ENCODE results near the gene ABHD14A. TPM values are rescaled to one million over a fixed set of nuclear protein-coding genes. Genes with fewer than 3 reads are reported as not detected.

The ABHD14A gene
- total RNA-seq, 1 experiment from 2014 or later: 3.7 TPM

DNA sequence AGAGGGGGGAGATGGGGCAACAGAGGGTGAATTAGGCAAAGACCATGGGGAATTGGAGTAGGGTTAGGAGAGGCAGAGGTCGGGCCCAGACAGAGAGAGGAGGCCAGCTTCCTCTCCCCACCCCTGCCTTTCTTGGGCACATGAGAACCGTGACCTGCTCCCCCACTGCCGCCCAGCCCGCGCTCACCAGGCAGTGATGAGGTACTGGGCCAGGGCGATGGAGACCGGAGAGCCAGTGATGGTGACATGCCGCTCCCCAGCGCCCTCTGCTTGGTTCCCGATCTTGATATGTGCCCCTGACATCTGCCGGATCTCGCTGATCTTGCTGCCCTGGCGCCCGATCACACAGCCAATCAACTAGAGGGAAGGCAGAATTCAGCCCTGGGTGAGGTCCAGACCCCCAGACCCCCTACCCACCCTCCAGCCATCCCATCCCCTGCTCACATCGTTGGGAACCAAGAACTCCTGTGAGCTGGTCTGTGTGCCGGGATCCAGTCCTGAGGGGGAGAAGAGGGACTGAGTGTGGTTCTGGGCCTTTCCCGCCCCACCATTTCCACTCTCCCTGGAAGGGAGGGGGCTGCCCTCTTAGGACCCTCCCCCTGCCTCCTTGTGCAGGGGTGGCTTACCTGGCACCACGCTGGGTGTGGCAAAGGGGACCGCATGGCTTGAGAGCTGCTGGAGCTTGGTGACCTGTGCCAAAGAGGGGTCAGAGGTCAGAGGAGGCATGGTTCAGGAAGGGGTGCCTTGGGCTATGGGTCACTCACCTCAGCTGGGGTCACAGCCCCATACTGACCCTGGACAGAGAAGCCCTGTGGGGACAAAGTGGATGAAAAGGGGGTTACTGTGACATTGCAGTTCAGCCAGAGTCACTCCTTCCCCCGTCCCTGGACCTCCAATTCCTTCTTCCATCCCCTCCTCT, 16.0 kb upstream of the ABHD14A start:
- BruUV-seq (replicated peaks): no TSS peak
- intact Hi-C loops (cut with micrococcal nuclease; ENCODE audit: unreplicated experiment): no loop called here
- no peaks in the 10 kb centered on the region for H3K27me3 ChIP-seq (replicated peaks; ENCODE audit: insufficient read depth, low read depth, low read length, poor library complexity)
- H3K9me3 ChIP-seq (ENCODE audit: low read depth, low read length, poor library complexity, severe bottlenecking): no peaks in the 10 kb centered on the region
- no peak overlapping the region for H3K4me3 ChIP-seq (ENCODE audit: low read depth, low read length, poor library complexity, severe bottlenecking)
- POLR2A ChIA-PET (ENCODE audit: low non-redundant PET): no interaction called here
- H3K4me1 ChIP-seq (ENCODE audit: insufficient read depth, low read length, poor library complexity, severe bottlenecking): no peaks in the 10 kb centered on the region
- CTCF ChIA-PET: no interaction called here
- TF ChIP-seq EZH2 (IDR thresholded peaks at IDR 0.05; ENCODE audit: borderline replicate concordance, low read depth, low read length, poor library complexity, severe bottlenecking): no peak
- TF ChIP-seq, protein P1, sequence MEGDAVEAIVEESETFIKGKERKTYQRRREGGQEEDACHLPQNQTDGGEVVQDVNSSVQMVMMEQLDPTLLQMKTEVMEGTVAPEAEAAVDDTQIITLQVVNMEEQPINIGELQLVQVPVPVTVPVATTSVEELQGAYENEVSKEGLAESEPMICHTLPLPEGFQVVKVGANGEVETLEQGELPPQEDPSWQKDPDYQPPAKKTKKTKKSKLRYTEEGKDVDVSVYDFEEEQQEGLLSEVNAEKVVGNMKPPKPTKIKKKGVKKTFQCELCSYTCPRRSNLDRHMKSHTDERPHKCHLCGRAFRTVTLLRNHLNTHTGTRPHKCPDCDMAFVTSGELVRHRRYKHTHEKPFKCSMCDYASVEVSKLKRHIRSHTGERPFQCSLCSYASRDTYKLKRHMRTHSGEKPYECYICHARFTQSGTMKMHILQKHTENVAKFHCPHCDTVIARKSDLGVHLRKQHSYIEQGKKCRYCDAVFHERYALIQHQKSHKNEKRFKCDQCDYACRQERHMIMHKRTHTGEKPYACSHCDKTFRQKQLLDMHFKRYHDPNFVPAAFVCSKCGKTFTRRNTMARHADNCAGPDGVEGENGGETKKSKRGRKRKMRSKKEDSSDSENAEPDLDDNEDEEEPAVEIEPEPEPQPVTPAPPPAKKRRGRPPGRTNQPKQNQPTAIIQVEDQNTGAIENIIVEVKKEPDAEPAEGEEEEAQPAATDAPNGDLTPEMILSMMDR (conservative IDR thresholded peaks at IDR 0.05; ENCODE audit: low read depth, low read length): no peak
- H3K27ac ChIP-seq (ENCODE audit: low read depth, low read length, poor library complexity, severe bottlenecking): no peak overlapping the region
- DNase-seq (ENCODE audit: low spot score): no peak
- H3K36me3 ChIP-seq (ENCODE audit: insufficient read depth, low read length, poor library complexity, severe bottlenecking): no peaks in the 10 kb centered on the region

GRCh38 chr3:51959651-51960050, 15.2 kb upstream of the ABHD14A start:
- H3K27ac ChIP-seq (ENCODE audit: low read depth, low read length, poor library complexity, severe bottlenecking): no peak overlapping the region

DNA sequence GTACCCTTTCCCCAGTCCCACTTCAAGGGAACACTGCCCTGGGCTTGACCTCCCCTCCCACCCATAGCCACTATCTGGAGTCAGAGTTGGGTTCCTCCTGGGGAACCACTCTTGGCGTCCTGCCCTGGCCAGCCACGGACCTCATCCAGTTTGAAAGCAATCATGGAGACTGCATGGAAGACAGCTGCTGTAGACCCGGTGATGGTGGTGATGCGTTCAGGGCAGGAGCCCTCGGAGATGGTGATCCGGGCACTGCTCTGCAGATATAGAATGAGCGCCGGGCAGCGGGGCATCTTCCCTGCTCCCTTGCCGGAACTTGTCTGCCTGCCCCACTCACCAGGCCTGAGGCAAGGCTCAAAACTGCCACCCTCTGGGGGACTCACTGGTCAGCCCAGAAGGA, 14.5 kb upstream of the ABHD14A start:
- no peak for DNase-seq (ENCODE audit: low spot score)
- Histone ChIP-seq H3K4me3 (ENCODE audit: low read depth, low read length, poor library complexity, severe bottlenecking) (no peak overlapping the region), H3K9me3 (ENCODE audit: low read depth, low read length, poor library complexity, severe bottlenecking) (no peaks in the 10 kb centered on the region), H3K27me3 (replicated peaks; ENCODE audit: insufficient read depth, low read depth, low read length, poor library complexity) (no peaks in the 10 kb centered on the region), H3K4me1 (ENCODE audit: insufficient read depth, low read length, poor library complexity, severe bottlenecking) (no peaks in the 10 kb centered on the region), H3K27ac (ENCODE audit: low read depth, low read length, poor library complexity, severe bottlenecking) (no peak overlapping the region), H3K36me3 (ENCODE audit: insufficient read depth, low read length, poor library complexity, severe bottlenecking) (no peaks in the 10 kb centered on the region)
- no TSS peak for BruUV-seq (replicated peaks)
- no peak for TF ChIP-seq EZH2 (IDR thresholded peaks at IDR 0.05; ENCODE audit: borderline replicate concordance, low read depth, low read length, poor library complexity, severe bottlenecking)
- TF ChIP-seq, protein P1 (conservative IDR thresholded peaks at IDR 0.05; ENCODE audit: low read depth, low read length): no peak
- ChIA-PET CTCF (no interaction called here), POLR2A (ENCODE audit: low non-redundant PET) (no interaction called here)
- intact Hi-C loops (cut with micrococcal nuclease; ENCODE audit: unreplicated experiment): no loop called here

More at GRCh38 chr3:51959651-51960050, 15.2 kb upstream of the ABHD14A start:
- Histone ChIP-seq H3K4me1 (ENCODE audit: insufficient read depth, low read length, poor library complexity, severe bottlenecking) (no peaks in the 10 kb centered on the region), H3K36me3 (ENCODE audit: insufficient read depth, low read length, poor library complexity, severe bottlenecking) (no peaks in the 10 kb centered on the region), H3K9me3 (ENCODE audit: low read depth, low read length, poor library complexity, severe bottlenecking) (no peaks in the 10 kb centered on the region), H3K27me3 (replicated peaks; ENCODE audit: insufficient read depth, low read depth, low read length, poor library complexity) (no peaks in the 10 kb centered on the region), H3K4me3 (ENCODE audit: low read depth, low read length, poor library complexity, severe bottlenecking) (no peak overlapping the region)
- POLR2A ChIA-PET (ENCODE audit: low non-redundant PET): no interaction called here
- no peak for TF ChIP-seq EZH2 (IDR thresholded peaks at IDR 0.05; ENCODE audit: borderline replicate concordance, low read depth, low read length, poor library complexity, severe bottlenecking)
- TF ChIP-seq, protein P1 (conservative IDR thresholded peaks at IDR 0.05; ENCODE audit: low read depth, low read length): no peak
- no TSS peak for BruUV-seq (replicated peaks)
- intact Hi-C loops (cut with micrococcal nuclease; ENCODE audit: unreplicated experiment): no loop called here
- DNase-seq (ENCODE audit: low spot score): no peak
- CTCF ChIA-PET: no interaction called here
